CD14-positive monocyte (primary cell): ENCODE results near the gene AQP12B. TPM values are rescaled to one million over a fixed set of nuclear protein-coding genes. Genes with fewer than 3 reads are reported as not detected.

Experiments
- DNase-seq, 3 donors: peaks; one replicate each; pipeline ENCODE4 v3.0.0-alpha.2; 2011 to 2022
- H2AFZ ChIP-seq: 2 replicates; pipeline ENCODE4 v1.6.0; 2012; ENCODE audit warnings: mild to moderate bottlenecking, low read depth, low read length, inconsistent platforms; ENCODE audit not compliant: insufficient read depth, poor library complexity, severe bottlenecking
- H3K27ac ChIP-seq, 2 donors: 1 replicate in 1 of 2; 2 replicates in 1 of 2; pipeline ENCODE4 v1.5.1; 2012 to 2013; ENCODE audit warnings: low read length in 2 of 2, control low read depth in 1 of 2, inconsistent platforms in 1 of 2, low read depth in 1 of 2, mild to moderate bottlenecking in 1 of 2
- H3K27me3 ChIP-seq, 2 donors: one replicate each; pipeline versions ENCODE4 v1.6.0 to v1.6.1; 2011 to 2013; ENCODE audit warnings: low read length in 2 of 2; ENCODE audit not compliant: control insufficient read depth in 2 of 2, insufficient read depth in 2 of 2
- H3K36me3 ChIP-seq, 2 donors: replicated peaks in 1 of 2; 1 replicate in 1 of 2; 2 replicates in 1 of 2; pipeline versions ENCODE4 v1.5.1 to v1.6.1; 2012 to 2013; ENCODE audit warnings: low read length in 2 of 2, control low read depth in 1 of 2, inconsistent platforms in 1 of 2, mild to moderate bottlenecking in 1 of 2; ENCODE audit not compliant: insufficient read depth in 2 of 2, control insufficient read depth in 1 of 2
- H3K4me1 ChIP-seq, 2 donors: 1 replicate in 1 of 2; 2 replicates in 1 of 2; pipeline versions ENCODE4 v1.5.1 to v1.6.1; 2012 to 2013; ENCODE audit warnings: low read length in 2 of 2, control low read depth in 1 of 2, inconsistent platforms in 1 of 2, mild to moderate bottlenecking in 1 of 2, moderate library complexity in 1 of 2; ENCODE audit not compliant: insufficient read depth in 2 of 2, control insufficient read depth in 1 of 2
- H3K4me2 ChIP-seq: replicated peaks from 2 replicates; pipeline ENCODE3; 2012; ENCODE audit warnings: low read length, moderate library complexity, mild to moderate bottlenecking; ENCODE audit not compliant: poor library complexity, severe bottlenecking; ENCODE audit errors: extremely low read depth
- H3K4me3 ChIP-seq, 3 experiments: fragments of 200-600 bp in 1 of 3; sonication (generic) in 1 of 3; replicated peaks in 1 of 3; 1 replicate in 2 of 3; 2 replicates in 1 of 3; pipeline ENCODE4 v1.5.1; 2011 to 2013; ENCODE audit warnings: low read length in 3 of 3, mild to moderate bottlenecking in 3 of 3, control low read depth in 2 of 3, low read depth in 2 of 3, inconsistent platforms in 1 of 3, moderate library complexity in 1 of 3
- H3K79me2 ChIP-seq: 2 replicates; pipeline ENCODE4 v1.6.0; 2012; ENCODE audit warnings: mild to moderate bottlenecking, control low read depth, inconsistent platforms, low read length, moderate library complexity; ENCODE audit not compliant: insufficient read depth
- H3K9ac ChIP-seq: 2 replicates; pipeline ENCODE4 v1.6.0; 2017; ENCODE audit warnings: low read length, mild to moderate bottlenecking; ENCODE audit not compliant: insufficient read depth, poor library complexity, severe bottlenecking
- H3K9me3 ChIP-seq, 2 donors: replicated peaks in 1 of 2; 1 replicate in 1 of 2; 2 replicates in 1 of 2; pipeline versions ENCODE4 v1.5.1 to v1.6.1; 2012 to 2013; ENCODE audit warnings: low read length in 2 of 2, control low read depth in 1 of 2; ENCODE audit not compliant: control insufficient read depth in 1 of 2, insufficient read depth in 1 of 2
- H4K20me1 ChIP-seq: 2 replicates; pipeline ENCODE4 v1.6.0; 2012; ENCODE audit warnings: mild to moderate bottlenecking, low read length, control low read depth, moderate library complexity; ENCODE audit not compliant: insufficient read depth
- H3K27ac Mint-ChIP-seq, 7 donors: one replicate each; pipeline ENCODE4 v1.8.0; 2020; ENCODE audit warnings: mild to moderate bottlenecking in 7 of 7, mixed read lengths in 7 of 7, moderate library complexity in 6 of 7, inconsistent platforms in 2 of 7
- H3K27me3 Mint-ChIP-seq, 3 donors: one replicate each; pipeline ENCODE4 v1.8.0; 2021 to 2022; ENCODE audit warnings: low read depth in 3 of 3, mild to moderate bottlenecking in 3 of 3, mixed read lengths in 3 of 3, moderate library complexity in 3 of 3, inconsistent platforms in 1 of 3
- H3K36me3 Mint-ChIP-seq, 2 donors: one replicate each; pipeline ENCODE4 v1.8.0; 2020; ENCODE audit warnings: mixed read lengths in 2 of 2, inconsistent platforms in 1 of 2, mild to moderate bottlenecking in 1 of 2
- H3K4me1 Mint-ChIP-seq: one replicate; pipeline ENCODE4 v1.8.0; 2020; ENCODE audit warnings: mild to moderate bottlenecking, mixed read lengths
- H3K4me3 Mint-ChIP-seq, 2 donors: one replicate each; pipeline ENCODE4 v1.8.0; 2020; ENCODE audit warnings: mild to moderate bottlenecking in 2 of 2, mixed read lengths in 2 of 2, moderate library complexity in 1 of 2
- H3K9me3 Mint-ChIP-seq, 7 donors: one replicate each; pipeline ENCODE4 v1.8.0; 2020 to 2022; ENCODE audit warnings: mixed read lengths in 7 of 7, mild to moderate bottlenecking in 6 of 7, moderate library complexity in 6 of 7, inconsistent platforms in 2 of 7
- WGBS: methylation state at CpG from one replicate; pipeline ENCODE4 v1.1.5; 2013; ENCODE audit warnings: missing lambda C conversion rate; ENCODE audit not compliant: insufficient coverage; 5-methylcytosine and 5-hydroxymethylcytosine counted together
- intact Hi-C, 2 donors: fragments of 100-400 bp; cut with micrococcal nuclease; formaldehyde crosslinking; loops; one replicate each; pipeline versions ENCODE4 v1.15.0 to v1.15.1; 2023
- polyA plus RNA-seq, 3 donors: library from polyadenylated mRNA; depleted of rRNA in 1 of 3; unstranded in 2 of 3; stranded (reverse) in 1 of 3; fragments of 300-500 nt in 2 of 3; fragments of >200 nt in 1 of 3; fragmentation: Illumina TruSeq in 2 of 3; gene quantifications; 1 replicate in 2 of 3; 2 replicates in 1 of 3; pipeline ENCODE4 v1.2.3, GENCODE V29; 2012 to 2021
- TF ChIP-seq, protein P1 (sequence below): fragments of 200-600 bp; IDR thresholded peaks from one replicate; pipeline ENCODE4 v1.8.0; 2022; ENCODE audit warnings: antibody characterized with exemption, mild to moderate bottlenecking

The AQP12B gene
- polyA plus RNA-seq, 3 donors = not detected

DNA sequence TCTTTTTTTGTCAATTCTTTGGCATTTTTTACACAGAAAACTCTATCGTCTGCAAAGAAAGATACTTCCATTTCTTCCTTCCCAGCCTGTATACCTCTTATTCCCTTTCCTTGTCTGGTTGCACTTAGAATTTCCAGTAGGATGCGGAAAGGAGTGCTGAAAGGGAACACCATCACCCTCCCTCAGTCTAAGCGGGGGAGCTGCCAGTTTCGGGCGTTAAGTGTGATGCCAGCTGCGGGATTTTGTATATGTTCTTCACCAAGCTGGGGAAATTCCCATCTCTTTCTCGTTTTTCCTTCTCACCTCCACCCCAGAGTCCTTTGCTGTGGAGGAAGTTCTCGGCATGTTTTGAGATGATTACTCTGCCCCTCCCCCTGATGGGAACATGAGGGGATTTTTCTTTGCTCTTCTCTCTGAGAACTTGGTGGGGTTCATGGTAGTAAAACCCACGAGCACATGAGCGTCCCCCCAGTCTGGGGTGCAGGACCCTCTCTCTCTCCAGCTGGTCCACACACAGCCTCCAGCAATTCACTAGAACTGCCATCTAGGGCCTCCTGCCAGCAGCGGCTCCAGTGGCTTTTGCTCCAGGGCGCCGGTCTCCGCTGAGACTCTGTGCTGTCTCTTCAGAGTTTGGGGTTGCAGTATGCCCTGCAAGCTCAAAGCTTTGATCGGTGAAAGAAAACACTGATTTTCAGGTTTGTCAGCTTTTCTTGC, 24.5 kb upstream of the AQP12B start:
- Mint-ChIP-seq H3K36me3 (no peaks in the 10 kb centered on the region), H3K4me3 (no peak overlapping the region), H3K9me3 (no peaks in the 10 kb centered on the region), H3K27me3 (peaks cover 1 to 11% (median 2%) of the 10 kb centered on the region in 3 donors), H3K27ac (no peak overlapping the region), H3K4me1 (peaks cover 21% of the 10 kb centered on the region)
- Histone ChIP-seq H3K4me1 (peaks cover 14 to 17% of the 10 kb centered on the region in 2 donors), H3K79me2 (no peaks in the 10 kb centered on the region), H3K27me3 (no peaks in the 10 kb centered on the region), H3K36me3 (no peaks in the 10 kb centered on the region), H3K4me2 (no peak overlapping the region), H2AFZ (no peak overlapping the region), H3K9me3 (no peaks in the 10 kb centered on the region), H3K27ac (no peak overlapping the region), H3K9ac (no peak overlapping the region), H4K20me1 (no peaks in the 10 kb centered on the region), H3K4me3 (no peak overlapping the region)
- TF ChIP-seq, protein P1, sequence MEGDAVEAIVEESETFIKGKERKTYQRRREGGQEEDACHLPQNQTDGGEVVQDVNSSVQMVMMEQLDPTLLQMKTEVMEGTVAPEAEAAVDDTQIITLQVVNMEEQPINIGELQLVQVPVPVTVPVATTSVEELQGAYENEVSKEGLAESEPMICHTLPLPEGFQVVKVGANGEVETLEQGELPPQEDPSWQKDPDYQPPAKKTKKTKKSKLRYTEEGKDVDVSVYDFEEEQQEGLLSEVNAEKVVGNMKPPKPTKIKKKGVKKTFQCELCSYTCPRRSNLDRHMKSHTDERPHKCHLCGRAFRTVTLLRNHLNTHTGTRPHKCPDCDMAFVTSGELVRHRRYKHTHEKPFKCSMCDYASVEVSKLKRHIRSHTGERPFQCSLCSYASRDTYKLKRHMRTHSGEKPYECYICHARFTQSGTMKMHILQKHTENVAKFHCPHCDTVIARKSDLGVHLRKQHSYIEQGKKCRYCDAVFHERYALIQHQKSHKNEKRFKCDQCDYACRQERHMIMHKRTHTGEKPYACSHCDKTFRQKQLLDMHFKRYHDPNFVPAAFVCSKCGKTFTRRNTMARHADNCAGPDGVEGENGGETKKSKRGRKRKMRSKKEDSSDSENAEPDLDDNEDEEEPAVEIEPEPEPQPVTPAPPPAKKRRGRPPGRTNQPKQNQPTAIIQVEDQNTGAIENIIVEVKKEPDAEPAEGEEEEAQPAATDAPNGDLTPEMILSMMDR = no peak
- DNase-seq = no peak
- 93% methylated on average over 5 of the region's 15 CpGs for WGBS
- intact Hi-C loops = no loop called here

DNA sequence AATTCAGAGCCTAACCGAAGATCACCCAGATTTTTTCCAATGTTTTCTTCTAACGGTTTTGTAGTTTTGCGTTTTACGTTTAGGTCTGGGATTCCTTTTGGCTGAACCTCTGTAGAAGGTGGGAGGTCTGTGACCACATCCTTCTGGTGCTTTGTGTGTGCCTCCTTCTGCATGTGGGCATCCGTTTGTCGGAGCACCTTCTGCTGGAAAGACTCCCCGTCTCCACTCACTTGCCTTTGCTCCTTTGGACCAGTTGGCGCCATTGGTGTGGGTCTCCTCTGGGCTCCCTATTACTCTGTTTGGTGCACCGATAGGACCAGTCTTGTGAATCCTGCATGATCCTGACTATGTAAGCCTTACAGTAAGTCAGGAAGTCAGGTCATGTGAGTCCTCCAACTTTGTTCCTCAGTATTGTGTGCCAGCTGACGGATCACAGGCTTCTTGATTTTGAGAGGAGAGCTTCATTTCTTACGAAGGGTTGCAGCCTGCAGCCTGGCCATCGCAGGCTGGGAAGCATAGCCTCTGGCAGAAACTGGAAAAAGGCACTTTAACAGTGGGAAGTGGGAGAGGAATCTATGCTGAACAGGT, 22.6 kb upstream of the AQP12B start:
- TF ChIP-seq, protein P1 = no peak
- Histone ChIP-seq H3K36me3 (no peaks in the 10 kb centered on the region), H3K79me2 (no peaks in the 10 kb centered on the region), H3K4me2 (peak overlapping the region; percentile 5), H3K9ac (no peak overlapping the region), H3K9me3 (no peaks in the 10 kb centered on the region), H4K20me1 (no peaks in the 10 kb centered on the region), H3K27me3 (no peaks in the 10 kb centered on the region), H3K4me3 (no peak overlapping the region), H3K4me1 (peaks cover 14 to 17% of the 10 kb centered on the region in 2 donors), H3K27ac (no peak overlapping the region), H2AFZ (no peak overlapping the region)
- intact Hi-C loops = no loop called here
- Mint-ChIP-seq H3K4me1 (peaks cover 21% of the 10 kb centered on the region), H3K27ac (peak overlapping the region in 2 of 7 donors; percentile 22 to 50), H3K36me3 (no peaks in the 10 kb centered on the region), H3K27me3 (peaks cover 1 to 8% (median 7%) of the 10 kb centered on the region in 3 donors), H3K4me3 (peak overlapping the region in 1 of 2 donors; percentile 86), H3K9me3 (no peaks in the 10 kb centered on the region)
- peak in 2 of 3 donors; percentile 28 to 49 for DNase-seq
- WGBS = 11% methylated on average over 4 of the region's 12 CpGs
